A673 (cell line): ENCODE data around the gene ADH1C. TPM values are rescaled to one million over a fixed set of nuclear protein-coding genes. Genes with fewer than 3 reads are reported as not detected.

Experiments used
- BruUV-seq: library from RNA; stranded (reverse); fragments of 400-500 nt; replicated peaks from 2 replicates; lab custom pipeline; 2021; lab: Mats Ljungman, UMichigan
- CTCF ChIA-PET: fragments of 300-600 bp; sonication (Branson Sonifier 250); formaldehyde crosslinking; loops from one replicate; lab custom pipeline; 2022; ENCODE audit warnings: antibody characterized with exemption; lab: Charles Lee
- POLR2A ChIA-PET: fragments of 300-600 bp; sonication (Branson Sonifier 250); formaldehyde crosslinking; loops from one replicate; lab custom pipeline; 2022; ENCODE audit warnings: antibody characterized with exemption; ENCODE audit not compliant: low non-redundant PET; lab: Charles Lee
- DNase-seq: peaks from one replicate; pipeline ENCODE4 v3.0.0-alpha.2; 2015; ENCODE audit warnings: low spot score
- H3K27ac ChIP-seq: fragments of 200-600 bp; sonication (generic); 2 replicates; pipeline ENCODE4 v1.5.1; 2016; ENCODE audit warnings: mixed run types, low read depth, mild to moderate bottlenecking, mixed read lengths, antibody characterized with exemption, low read length; ENCODE audit not compliant: poor library complexity, severe bottlenecking
- H3K27me3 ChIP-seq: fragments of 200-600 bp; sonication (generic); replicated peaks from 2 replicates; pipeline ENCODE4 v1.6.1; 2017; ENCODE audit warnings: mixed run types, low read depth, mild to moderate bottlenecking, mixed read lengths, antibody characterized with exemption, low read length; ENCODE audit not compliant: insufficient read depth, poor library complexity
- H3K36me3 ChIP-seq: fragments of 200-600 bp; sonication (generic); 2 replicates; pipeline ENCODE4 v1.6.1; 2016; ENCODE audit warnings: mixed run types, mild to moderate bottlenecking, mixed read lengths, antibody characterized with exemption, low read length; ENCODE audit not compliant: insufficient read depth, poor library complexity, severe bottlenecking
- H3K4me1 ChIP-seq: fragments of 200-600 bp; sonication (generic); 2 replicates; pipeline ENCODE4 v1.6.1; 2017; ENCODE audit warnings: mixed run types, mild to moderate bottlenecking, mixed read lengths, antibody characterized with exemption, low read length; ENCODE audit not compliant: insufficient read depth, poor library complexity, severe bottlenecking
- H3K4me3 ChIP-seq: fragments of 200-600 bp; sonication (generic); 2 replicates; pipeline ENCODE4 v1.5.1; 2016; ENCODE audit warnings: low read depth, mixed run types, mild to moderate bottlenecking, mixed read lengths, low read length; ENCODE audit not compliant: poor library complexity, severe bottlenecking
- H3K9me3 ChIP-seq: fragments of 200-600 bp; sonication (generic); 2 replicates; pipeline ENCODE4 v1.6.1; 2016; ENCODE audit warnings: mixed run types, low read depth, mild to moderate bottlenecking, mixed read lengths, antibody characterized with exemption, low read length; ENCODE audit not compliant: poor library complexity, severe bottlenecking
- CTCF ChIP-seq: fragments of 300-800, 200-600 bp; sonication (generic); conservative IDR thresholded peaks from 2 replicates; pipeline ENCODE4 v1.5.1; 2017; ENCODE audit warnings: low read depth, mild to moderate bottlenecking, antibody characterized with exemption, low read length, moderate library complexity, mixed read lengths
- EZH2 ChIP-seq: fragments of 200-600 bp; sonication (generic); IDR thresholded peaks from 2 replicates; pipeline ENCODE4 v1.6.1; 2017; ENCODE audit warnings: borderline replicate concordance, low read depth, mild to moderate bottlenecking, mixed read lengths, antibody characterized with exemption, low read length; ENCODE audit not compliant: poor library complexity, severe bottlenecking
- intact Hi-C: fragments of 100-400 bp; cut with micrococcal nuclease; formaldehyde crosslinking; loops from one replicate; pipeline ENCODE4 v1.10.0; 2022; ENCODE audit not compliant: unreplicated experiment
- total RNA-seq: library from RNA; stranded (reverse); gene quantifications from 2 replicates; pipeline ENCODE4 v1.2.3, GENCODE V29; 2021

ADH1C gene
- total RNA-seq, 1 experiment from 2014 or later = not detected

DNA sequence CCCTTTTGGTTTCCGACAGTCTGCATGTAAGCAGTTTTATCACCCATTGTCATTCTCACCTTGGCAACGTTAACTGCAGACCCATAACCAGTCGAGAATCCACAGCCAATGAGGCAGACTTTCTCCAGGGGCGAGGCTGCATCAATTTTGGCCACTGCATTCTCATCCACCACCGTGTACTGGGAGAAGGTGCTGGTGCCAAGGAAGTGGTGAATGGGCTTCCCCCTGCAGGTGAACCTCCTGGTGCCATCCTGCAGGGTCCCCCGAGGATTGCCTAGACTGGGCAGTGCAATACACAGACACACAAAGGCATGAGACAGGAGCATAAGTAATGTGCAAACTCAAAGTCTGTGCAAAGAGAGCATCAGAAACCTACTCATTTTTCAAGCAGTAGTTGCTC is 36.7 kb downstream of the ADH1C start:
- ChIA-PET POLR2A (no interaction called here), CTCF (no interaction called here)
- intact Hi-C loops = no loop called here
- H3K27me3 ChIP-seq = no peaks in the 10 kb centered on the region
- H3K9me3 ChIP-seq = no peaks in the 10 kb centered on the region
- no TSS peak for BruUV-seq
- H3K4me1 ChIP-seq = no peaks in the 10 kb centered on the region
- no peak for TF ChIP-seq EZH2
- TF ChIP-seq CTCF = no peak
- no peak overlapping the region for H3K4me3 ChIP-seq
- H3K27ac ChIP-seq = no peak overlapping the region
- no peak for DNase-seq
- no peaks in the 10 kb centered on the region for H3K36me3 ChIP-seq

GRCh38 chr4:99314211-99314610 is 38.3 kb downstream of the ADH1C start:
- no peaks in the 10 kb centered on the region for H3K36me3 ChIP-seq
- H3K9me3 ChIP-seq = no peaks in the 10 kb centered on the region
- POLR2A ChIA-PET = no interaction called here
- H3K27me3 ChIP-seq = no peaks in the 10 kb centered on the region
- BruUV-seq = no TSS peak
- no peak overlapping the region for H3K4me3 ChIP-seq
- H3K27ac ChIP-seq = no peak overlapping the region
- DNase-seq = no peak
- CTCF ChIA-PET = no interaction called here
- no peaks in the 10 kb centered on the region for H3K4me1 ChIP-seq
- intact Hi-C loops = no loop called here
- TF ChIP-seq EZH2 = no peak
- TF ChIP-seq CTCF = no peak

DNA sequence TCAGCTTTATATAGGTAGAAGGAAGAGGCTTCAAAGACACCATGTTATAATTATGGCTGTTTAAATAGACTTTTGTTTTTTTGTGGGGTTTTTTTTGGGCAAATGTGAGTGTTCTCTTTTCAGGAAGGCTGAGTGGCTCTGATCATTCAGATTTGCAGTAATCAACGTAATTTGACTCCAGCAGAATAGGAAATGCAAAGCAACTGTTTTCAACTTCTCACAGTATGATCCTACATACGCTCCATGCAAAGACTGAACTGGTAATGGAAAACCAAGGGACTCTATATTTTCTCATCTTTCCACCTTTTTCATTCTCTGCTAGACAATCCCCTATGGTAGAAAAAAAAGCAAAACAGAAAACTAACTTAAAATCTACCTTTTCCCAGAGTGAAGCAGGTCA is 42.2 kb downstream of the ADH1C start:
- no peak for DNase-seq
- intact Hi-C loops = no loop called here
- ChIA-PET POLR2A (no interaction called here), CTCF (interaction anchor here (0.6 kb wide), 1 partner anchor 120 kb away, joined by 3 read pairs; no protein-coding TSS in a partner anchor)
- H3K4me3 ChIP-seq = no peak overlapping the region
- H3K9me3 ChIP-seq = no peaks in the 10 kb centered on the region
- H3K4me1 ChIP-seq = no peaks in the 10 kb centered on the region
- H3K27me3 ChIP-seq = no peaks in the 10 kb centered on the region
- no peaks in the 10 kb centered on the region for H3K36me3 ChIP-seq
- TF ChIP-seq CTCF = no peak
- TF ChIP-seq EZH2 = no peak
- H3K27ac ChIP-seq = no peak overlapping the region
- no TSS peak for BruUV-seq
